Measurements from ENCODE around the gene IBSP. TPM values are rescaled to one million over a fixed set of nuclear protein-coding genes. Genes with fewer than 3 reads are reported as not detected.
A peak's percentile ranks its signal among the peaks of the same experiment; 100 is the strongest.

The IBSP gene
- total RNA-seq, 1 donor from 2014 or later: not detected

DNA sequence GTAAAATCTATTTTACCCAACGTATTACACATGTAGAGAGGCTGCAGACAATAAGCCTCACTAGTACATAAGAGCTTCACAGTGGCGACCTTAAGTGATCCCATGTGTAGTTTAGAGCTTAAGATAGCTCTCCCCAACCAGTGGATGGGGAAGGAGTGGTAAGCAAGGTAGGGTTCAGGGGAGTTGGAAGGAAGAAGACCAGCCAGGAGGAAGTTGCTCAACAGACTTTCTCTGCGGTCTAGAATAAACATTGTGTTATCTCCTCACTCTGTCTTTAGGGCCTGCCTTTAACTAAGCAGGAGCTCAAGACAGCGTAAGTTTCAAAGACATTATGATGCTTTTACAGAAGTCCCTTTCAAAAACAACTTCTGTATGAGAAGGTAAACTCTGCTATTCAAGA lies 50.3 kb downstream of the IBSP start:
- Histone ChIP-seq H3K27ac (replicated peaks) (no peak overlapping the region), H3K9me3 (replicated peaks) (no peaks in the 10 kb centered on the region)

DNA sequence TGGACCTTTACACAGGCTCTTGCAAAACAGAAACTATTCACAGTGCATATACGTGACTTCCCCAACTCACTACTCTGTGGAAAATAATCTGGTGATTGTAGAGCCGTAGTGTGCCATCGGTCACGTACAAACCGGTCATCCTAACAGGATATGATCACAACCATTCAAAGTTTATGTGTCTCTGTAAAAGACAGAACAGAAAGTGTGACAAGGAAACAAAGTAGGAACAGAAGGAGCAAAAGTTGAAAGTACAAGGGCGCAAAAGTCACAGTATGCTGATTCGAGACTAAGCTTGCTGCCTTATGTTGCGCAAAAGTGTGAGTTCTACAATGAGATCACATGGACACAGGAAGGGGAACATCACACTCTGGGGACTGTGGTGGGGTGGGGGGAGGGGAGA lies 52.0 kb downstream of the IBSP start:
- H3K27me3 ChIP-seq (ENCODE audit: low read depth): no peaks in the 10 kb centered on the region
- H3K27ac ChIP-seq (replicated peaks): no peak overlapping the region
- intact Hi-C loops (cut with micrococcal nuclease): loop anchor here (5.0 kb wide), 2 partner anchors 121 to 361 kb away; no protein-coding TSS in a partner anchor
- TF ChIP-seq, protein P1, sequence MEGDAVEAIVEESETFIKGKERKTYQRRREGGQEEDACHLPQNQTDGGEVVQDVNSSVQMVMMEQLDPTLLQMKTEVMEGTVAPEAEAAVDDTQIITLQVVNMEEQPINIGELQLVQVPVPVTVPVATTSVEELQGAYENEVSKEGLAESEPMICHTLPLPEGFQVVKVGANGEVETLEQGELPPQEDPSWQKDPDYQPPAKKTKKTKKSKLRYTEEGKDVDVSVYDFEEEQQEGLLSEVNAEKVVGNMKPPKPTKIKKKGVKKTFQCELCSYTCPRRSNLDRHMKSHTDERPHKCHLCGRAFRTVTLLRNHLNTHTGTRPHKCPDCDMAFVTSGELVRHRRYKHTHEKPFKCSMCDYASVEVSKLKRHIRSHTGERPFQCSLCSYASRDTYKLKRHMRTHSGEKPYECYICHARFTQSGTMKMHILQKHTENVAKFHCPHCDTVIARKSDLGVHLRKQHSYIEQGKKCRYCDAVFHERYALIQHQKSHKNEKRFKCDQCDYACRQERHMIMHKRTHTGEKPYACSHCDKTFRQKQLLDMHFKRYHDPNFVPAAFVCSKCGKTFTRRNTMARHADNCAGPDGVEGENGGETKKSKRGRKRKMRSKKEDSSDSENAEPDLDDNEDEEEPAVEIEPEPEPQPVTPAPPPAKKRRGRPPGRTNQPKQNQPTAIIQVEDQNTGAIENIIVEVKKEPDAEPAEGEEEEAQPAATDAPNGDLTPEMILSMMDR (IDR thresholded peaks at IDR 0.05; ENCODE audit: borderline replicate concordance): no peak
- no peak overlapping the region for H3K4me3 ChIP-seq
- no peaks in the 10 kb centered on the region for H3K36me3 ChIP-seq
- no peaks in the 10 kb centered on the region for H3K9me3 ChIP-seq (replicated peaks)
- H3K4me1 ChIP-seq: peaks cover 9% of the 10 kb centered on the region
- no peak for DNase-seq

More for the DNA sequence above, 50.3 kb downstream of the IBSP start:
- H3K4me1 ChIP-seq: peaks cover 9% of the 10 kb centered on the region
- H3K27me3 ChIP-seq (ENCODE audit: low read depth): no peaks in the 10 kb centered on the region
- TF ChIP-seq, protein P1 (IDR thresholded peaks at IDR 0.05; ENCODE audit: borderline replicate concordance): no peak
- H3K4me3 ChIP-seq: no peak overlapping the region
- no peaks in the 10 kb centered on the region for H3K36me3 ChIP-seq
- intact Hi-C loops (cut with micrococcal nuclease): loop anchor here (5.0 to 10.0 kb wide), 3 partner anchors 123 to 363 kb away; no protein-coding TSS in a partner anchor
- DNase-seq: no peak

DNA sequence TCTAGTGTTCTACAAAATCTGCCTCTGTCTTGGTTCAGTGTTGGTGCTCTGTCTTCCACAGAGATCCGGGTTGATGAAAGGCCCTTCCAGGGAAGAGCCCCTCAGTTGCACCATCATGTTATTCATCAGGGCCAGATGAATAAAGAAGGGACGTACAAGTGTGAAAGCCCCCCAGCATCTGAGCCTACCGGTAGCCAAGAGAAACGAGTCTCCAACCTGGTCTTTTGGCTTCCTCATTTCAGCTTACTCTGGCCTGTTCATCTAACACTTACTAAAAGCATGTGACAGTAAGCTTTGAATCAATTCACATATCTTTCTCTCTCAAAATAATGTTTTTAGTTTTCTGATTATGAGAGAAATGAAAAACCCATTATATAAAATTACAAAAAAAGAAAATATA lies 52.6 kb downstream of the IBSP start:
- intact Hi-C loops (cut with micrococcal nuclease): loop anchor here (5.0 kb wide), 2 partner anchors 120 to 360 kb away; no protein-coding TSS in a partner anchor
- Histone ChIP-seq H3K27me3 (ENCODE audit: low read depth) (no peaks in the 10 kb centered on the region), H3K27ac (replicated peaks) (no peak overlapping the region), H3K9me3 (replicated peaks) (no peaks in the 10 kb centered on the region), H3K4me1 (peaks cover 9% of the 10 kb centered on the region), H3K4me3 (no peak overlapping the region), H3K36me3 (no peaks in the 10 kb centered on the region)
- DNase-seq: no peak
- TF ChIP-seq, protein P1 (IDR thresholded peaks at IDR 0.05; ENCODE audit: borderline replicate concordance): no peak

DNA sequence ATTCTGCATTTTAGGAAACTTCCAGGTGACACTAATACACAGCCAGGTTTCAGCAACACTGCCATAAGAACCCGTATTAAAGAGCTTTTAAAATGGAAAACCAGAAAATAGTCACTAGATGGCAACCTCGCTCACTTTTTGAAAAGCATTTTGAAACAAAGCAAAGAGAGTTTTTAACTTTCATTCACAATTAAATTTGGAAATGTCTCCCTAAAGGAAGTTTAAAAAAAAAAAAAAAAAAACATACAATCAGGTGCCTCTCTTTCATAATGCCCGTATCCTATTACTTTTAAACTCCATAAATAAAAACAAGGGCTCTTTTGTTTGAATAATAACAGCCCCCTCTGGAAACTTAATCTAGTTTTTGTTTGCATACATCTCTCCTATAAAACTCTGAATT lies 53.8 kb downstream of the IBSP start:
- TF ChIP-seq, protein P1 (IDR thresholded peaks at IDR 0.05; ENCODE audit: borderline replicate concordance): peak; percentile 65
- no peak overlapping the region for H3K27ac ChIP-seq (replicated peaks)
- no peaks in the 10 kb centered on the region for H3K27me3 ChIP-seq (ENCODE audit: low read depth)
- peaks cover 9% of the 10 kb centered on the region for H3K4me1 ChIP-seq
- DNase-seq: no peak
- H3K36me3 ChIP-seq: no peaks in the 10 kb centered on the region
- no peaks in the 10 kb centered on the region for H3K9me3 ChIP-seq (replicated peaks)
- H3K4me3 ChIP-seq: no peak overlapping the region
- intact Hi-C loops (cut with micrococcal nuclease): loop anchor here (5.0 kb wide), 2 partner anchors 119 to 359 kb away; no protein-coding TSS in a partner anchor

DNA sequence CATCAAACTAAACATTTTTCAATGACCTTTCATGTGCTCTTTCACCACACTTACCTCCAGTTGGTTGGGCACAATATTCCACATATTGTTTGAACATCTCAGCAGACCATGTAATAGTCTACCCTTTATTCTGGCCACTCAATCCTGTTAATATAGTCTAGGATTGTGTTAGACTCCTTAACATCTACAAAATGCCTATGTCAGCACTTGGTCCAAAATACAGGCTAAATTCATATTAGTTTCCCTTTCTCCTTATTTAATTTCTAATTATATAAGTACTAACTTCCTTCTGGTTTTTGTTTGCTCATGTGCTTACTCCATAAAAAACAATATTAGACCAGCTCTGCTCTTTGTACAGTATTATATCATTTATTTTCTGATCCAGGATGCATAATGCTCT lies 54.5 kb downstream of the IBSP start:
- TF ChIP-seq, protein P1 (IDR thresholded peaks at IDR 0.05; ENCODE audit: borderline replicate concordance): no peak
- Histone ChIP-seq H3K36me3 (no peaks in the 10 kb centered on the region), H3K9me3 (replicated peaks) (no peaks in the 10 kb centered on the region), H3K4me1 (peaks cover 4% of the 10 kb centered on the region), H3K27me3 (ENCODE audit: low read depth) (no peaks in the 10 kb centered on the region), H3K27ac (replicated peaks) (no peak overlapping the region), H3K4me3 (no peak overlapping the region)
- intact Hi-C loops (cut with micrococcal nuclease): loop anchor here (5.0 kb wide), 2 partner anchors 118 to 358 kb away; no protein-coding TSS in a partner anchor
- DNase-seq: no peak
